ENCODE data around the gene MED10.

The MED10 gene

GRCh38 chr5:6386271-6386670 is 7.9 kb upstream of the MED10 start:
- H3K4me1 ChIP-seq (ENCODE audit: insufficient read depth, low read length, severe bottlenecking): no peaks in the 10 kb centered on the region
- no peaks in the 10 kb centered on the region for H3K36me3 ChIP-seq (ENCODE audit: insufficient read depth, low read length)
- H3F3A ChIP-seq (ENCODE audit: insufficient read depth, low read length): no peaks in the 10 kb centered on the region
- no peak overlapping the region for H3K4me2 ChIP-seq (ENCODE audit: low read length)
- H3K27me3 ChIP-seq (ENCODE audit: insufficient read depth, low read length): 0 out of 2 replicates have a peak, but pooled peaks cover 5% of the 10 kb centered on the region
- no peak overlapping the region for H3K4me3 ChIP-seq (ENCODE audit: low read depth, low read length, poor library complexity, severe bottlenecking)
- no peak overlapping the region for H3K9ac ChIP-seq (ENCODE audit: low read length)
- no peaks in the 10 kb centered on the region for H3K79me2 ChIP-seq (ENCODE audit: insufficient read depth, low read length)
- H3K27ac ChIP-seq (ENCODE audit: low read depth, low read length, poor library complexity, severe bottlenecking): no peak overlapping the region
- H2AFZ ChIP-seq (ENCODE audit: low read length): no peak overlapping the region
- TF ChIP-seq EZH2 (IDR thresholded peaks at IDR 0.05; ENCODE audit: borderline replicate concordance, low read length): no peak
- H3K9me2 ChIP-seq (ENCODE audit: low read depth, low read length): no peaks in the 10 kb centered on the region
- H3K9me3 ChIP-seq (ENCODE audit: low read length): no peaks in the 10 kb centered on the region
- H4K20me1 ChIP-seq (ENCODE audit: insufficient read depth, low read length): no peaks in the 10 kb centered on the region

- H2AFZ ChIP-seq (ENCODE audit: low read length): no peak overlapping the region
- H3K9me2 ChIP-seq (ENCODE audit: low read depth, low read length): no peaks in the 10 kb centered on the region
- no peaks in the 10 kb centered on the region for H3K79me2 ChIP-seq (ENCODE audit: insufficient read depth, low read length)
- TF ChIP-seq CTCF (IDR thresholded peaks at IDR 0.05; ENCODE audit: low read length): no peak
- TF ChIP-seq EZH2 (IDR thresholded peaks at IDR 0.05; ENCODE audit: borderline replicate concordance, low read length): no peak
- H3K27ac ChIP-seq (ENCODE audit: low read depth, low read length, poor library complexity, severe bottlenecking): no peak overlapping the region
- H3K4me1 ChIP-seq (ENCODE audit: insufficient read depth, low read length, severe bottlenecking): no peaks in the 10 kb centered on the region
- 0 out of 2 replicates have a peak, but pooled peaks cover 5% of the 10 kb centered on the region for H3K27me3 ChIP-seq (ENCODE audit: insufficient read depth, low read length)
- no peaks in the 10 kb centered on the region for H3K9me3 ChIP-seq (ENCODE audit: low read length)
- H3F3A ChIP-seq (ENCODE audit: insufficient read depth, low read length): no peaks in the 10 kb centered on the region; the same call in 1 of the 2 replicates
- H4K20me1 ChIP-seq (ENCODE audit: insufficient read depth, low read length): no peaks in the 10 kb centered on the region
- no peak overlapping the region for H3K4me3 ChIP-seq (ENCODE audit: low read depth, low read length, poor library complexity, severe bottlenecking)
- H3K4me2 ChIP-seq (ENCODE audit: low read length): no peak overlapping the region
- H3K36me3 ChIP-seq (ENCODE audit: insufficient read depth, low read length): no peaks in the 10 kb centered on the region
- no peak overlapping the region for H3K9ac ChIP-seq (ENCODE audit: low read length)
These were observed 6.5 kb upstream of the MED10 start for GRCh38 chr5:6384856-6385255.

GRCh38 chr5:6383376-6383775 is 5.0 kb upstream of the MED10 start:
- TF ChIP-seq CTCF (IDR thresholded peaks at IDR 0.05; ENCODE audit: low read length): no peak
- no peak for TF ChIP-seq EZH2 (IDR thresholded peaks at IDR 0.05; ENCODE audit: borderline replicate concordance, low read length)
- Histone ChIP-seq H3K36me3 (ENCODE audit: insufficient read depth, low read length) (no peaks in the 10 kb centered on the region), H3K27me3 (ENCODE audit: insufficient read depth, low read length) (0 out of 2 replicates have a peak, but pooled peaks cover 5% of the 10 kb centered on the region), H3K27ac (ENCODE audit: low read depth, low read length, poor library complexity, severe bottlenecking) (no peak overlapping the region), H3K9me3 (ENCODE audit: low read length) (no peaks in the 10 kb centered on the region), H3K4me1 (ENCODE audit: insufficient read depth, low read length, severe bottlenecking) (peaks cover 7% of the 10 kb centered on the region), H3K9ac (ENCODE audit: low read length) (no peak overlapping the region), H3F3A (ENCODE audit: insufficient read depth, low read length) (no peaks in the 10 kb centered on the region; the same call in 1 of the 2 replicates), H3K9me2 (ENCODE audit: low read depth, low read length) (no peaks in the 10 kb centered on the region), H4K20me1 (ENCODE audit: insufficient read depth, low read length) (no peaks in the 10 kb centered on the region), H3K79me2 (ENCODE audit: insufficient read depth, low read length) (no peaks in the 10 kb centered on the region), H3K4me2 (ENCODE audit: low read length) (no peak overlapping the region), H3K4me3 (ENCODE audit: low read depth, low read length, poor library complexity, severe bottlenecking) (no peak overlapping the region), H2AFZ (ENCODE audit: low read length) (no peak overlapping the region)

- H3K36me3 ChIP-seq (ENCODE audit: insufficient read depth, low read length): peaks cover 29% of the 10 kb centered on the region
- H3K9me2 ChIP-seq (ENCODE audit: low read depth, low read length): no peaks in the 10 kb centered on the region
- no peaks in the 10 kb centered on the region for H3K27me3 ChIP-seq (ENCODE audit: insufficient read depth, low read length)
- H4K20me1 ChIP-seq (ENCODE audit: insufficient read depth, low read length): no peaks in the 10 kb centered on the region
- H3K4me2 ChIP-seq (ENCODE audit: low read length): peak overlapping the region; percentile 96
- peaks cover 18% of the 10 kb centered on the region for H3K4me1 ChIP-seq (ENCODE audit: insufficient read depth, low read length, severe bottlenecking)
- peaks cover 17% of the 10 kb centered on the region for H3K79me2 ChIP-seq (ENCODE audit: insufficient read depth, low read length)
- H3K9ac ChIP-seq (ENCODE audit: low read length): peak overlapping the region; percentile 69
- peak overlapping the region; percentile 68; the same call in 1 of the 2 replicates for H2AFZ ChIP-seq (ENCODE audit: low read length)
- H3K9me3 ChIP-seq (ENCODE audit: low read length): no peaks in the 10 kb centered on the region
- peak overlapping the region; percentile 95 for H3K4me3 ChIP-seq (ENCODE audit: low read depth, low read length, poor library complexity, severe bottlenecking)
- no peaks in the 10 kb centered on the region; the same call in 1 of the 2 replicates for H3F3A ChIP-seq (ENCODE audit: insufficient read depth, low read length)
- H3K27ac ChIP-seq (ENCODE audit: low read depth, low read length, poor library complexity, severe bottlenecking): no peak overlapping the region
- no peak for TF ChIP-seq CTCF (IDR thresholded peaks at IDR 0.05; ENCODE audit: low read length)
- no peak for TF ChIP-seq EZH2 (IDR thresholded peaks at IDR 0.05; ENCODE audit: borderline replicate concordance, low read length)
These were observed 899 bp upstream of the MED10 start for GRCh38 chr5:6379246-6379645.
